Measurements from ENCODE around the gene UBAP1L.
"Not testable (repeated sequence)": the region's sequence is repeated elsewhere in the genome, so short reads cannot be mapped to it uniquely, and the experiment has no call there.

UBAP1L gene

GRCh38 chr15:65115086-65115485, at the start of gene UBAP1L:
Gene UBAP1L, minus strand, starts transcription at chr15:65115200. Its CDS starts 8,985 bp downstream, at chr15:65106215.
- no peak for DNase-seq

- no peak for DNase-seq
Observed at GRCh38 chr15:65164139-65164538, 49.1 kb upstream of the UBAP1L start.

DNA sequence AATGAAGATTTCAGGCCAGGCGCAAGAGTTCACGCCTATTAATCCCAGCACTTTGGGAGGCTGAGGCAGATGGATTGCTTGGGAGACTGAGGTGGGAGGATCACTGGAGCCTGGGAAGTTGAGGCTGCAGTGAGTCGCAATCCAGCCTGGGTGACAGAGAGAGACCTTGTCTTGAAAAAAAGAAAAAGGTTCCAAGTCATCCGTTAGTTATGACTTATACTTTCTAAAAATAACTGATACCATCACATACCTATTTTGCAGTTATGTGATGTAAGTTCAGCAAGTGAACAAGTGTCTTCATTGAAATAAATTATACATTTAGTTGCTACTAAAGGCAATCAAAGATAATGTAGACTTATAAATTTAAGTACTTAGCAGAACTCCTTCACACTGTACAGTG, 48.0 kb upstream of the UBAP1L start:
- no peak for DNase-seq

- no peak for DNase-seq
Observed at GRCh38 chr15:65156692-65157091, 41.7 kb upstream of the UBAP1L start.

GRCh38 chr15:65154720-65155119, 39.7 kb upstream of the UBAP1L start:
- no peak for DNase-seq

DNA sequence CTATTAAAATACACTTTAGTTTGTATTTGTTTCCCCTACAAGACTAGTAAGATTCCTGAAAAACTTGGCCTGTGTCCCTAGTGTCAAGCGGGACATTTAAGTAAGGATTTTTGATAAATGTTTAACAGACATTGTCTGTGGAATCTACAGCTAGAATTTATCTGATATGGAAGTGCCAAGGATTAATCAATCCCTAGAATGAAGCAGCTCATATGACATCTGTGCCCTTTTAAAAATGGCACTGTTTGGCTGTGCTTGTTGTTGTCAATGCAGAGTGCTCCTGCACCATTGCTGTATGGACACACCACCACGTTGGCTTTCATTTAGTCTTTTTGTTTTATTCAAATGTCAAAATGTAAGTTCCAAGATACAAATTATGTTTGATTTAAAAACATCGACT, 32.9 kb upstream of the UBAP1L start:
- no peak for DNase-seq

DNA sequence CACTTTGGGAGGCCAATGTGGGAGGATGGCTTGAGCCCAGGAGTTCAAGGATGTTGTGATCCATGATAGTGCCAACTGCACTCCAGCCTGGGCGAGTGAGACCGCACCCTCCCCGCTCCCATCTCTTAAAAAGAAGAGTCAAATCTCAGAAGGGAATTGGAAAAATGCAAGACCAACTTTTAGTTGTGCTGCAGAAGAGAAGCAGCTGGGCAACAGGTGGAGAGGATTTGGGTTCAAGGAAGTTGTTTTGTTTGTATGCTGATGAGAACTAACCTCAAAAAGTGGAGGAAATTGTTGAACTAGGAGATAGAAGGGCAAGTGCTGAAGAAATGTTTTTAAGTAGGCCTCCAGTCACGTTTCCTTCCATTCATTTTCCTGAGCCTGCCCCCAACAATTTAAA, 31.4 kb upstream of the UBAP1L start:
- DNase-seq, result no peak

- not testable (repeated sequence) for DNase-seq
Observed at GRCh38 chr15:65138631-65139030, 23.6 kb upstream of the UBAP1L start.

DNA sequence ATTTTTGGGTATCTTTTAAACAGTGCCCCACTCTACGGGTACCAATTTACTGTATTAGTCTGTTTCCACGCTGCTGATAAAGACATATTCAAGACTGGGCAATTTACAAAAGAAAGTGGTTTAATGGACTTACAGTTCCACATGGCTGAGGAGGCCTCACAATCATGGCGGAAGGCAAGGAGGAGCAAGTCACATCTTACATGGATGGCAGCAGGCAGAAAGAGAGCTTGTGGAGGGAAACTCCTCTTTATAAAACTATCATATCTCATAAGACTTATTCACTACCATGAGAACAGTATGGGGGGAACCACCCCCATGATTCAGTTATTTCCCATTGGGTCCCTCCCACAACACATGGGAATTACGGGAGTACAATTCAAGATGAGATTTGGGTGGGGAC, 22.9 kb upstream of the UBAP1L start:
- not testable (repeated sequence) for DNase-seq

DNA sequence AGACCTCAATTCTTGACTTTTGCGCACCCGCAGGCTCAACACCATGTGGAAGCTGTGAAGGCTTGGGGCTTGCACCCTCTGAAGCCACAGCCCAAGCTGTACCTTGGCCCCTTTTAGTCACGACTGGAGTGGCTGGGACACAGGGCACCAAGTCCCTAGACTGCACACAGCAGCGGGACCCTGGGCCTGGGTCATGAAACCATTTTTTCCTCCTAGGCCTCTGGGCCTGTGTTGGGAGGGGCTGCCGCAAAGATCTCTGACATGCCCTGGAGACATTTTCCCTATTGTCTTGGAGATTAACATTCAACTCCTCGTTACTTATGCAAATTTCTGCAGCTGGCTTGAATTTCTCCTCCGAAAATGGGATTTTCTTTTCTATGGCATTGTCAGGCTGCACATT, 22.1 kb upstream of the UBAP1L start:
- DNase-seq, result not testable (repeated sequence)

GRCh38 chr15:65134538-65134937, 19.5 kb upstream of the UBAP1L start:
- DNase-seq, result no peak

DNA sequence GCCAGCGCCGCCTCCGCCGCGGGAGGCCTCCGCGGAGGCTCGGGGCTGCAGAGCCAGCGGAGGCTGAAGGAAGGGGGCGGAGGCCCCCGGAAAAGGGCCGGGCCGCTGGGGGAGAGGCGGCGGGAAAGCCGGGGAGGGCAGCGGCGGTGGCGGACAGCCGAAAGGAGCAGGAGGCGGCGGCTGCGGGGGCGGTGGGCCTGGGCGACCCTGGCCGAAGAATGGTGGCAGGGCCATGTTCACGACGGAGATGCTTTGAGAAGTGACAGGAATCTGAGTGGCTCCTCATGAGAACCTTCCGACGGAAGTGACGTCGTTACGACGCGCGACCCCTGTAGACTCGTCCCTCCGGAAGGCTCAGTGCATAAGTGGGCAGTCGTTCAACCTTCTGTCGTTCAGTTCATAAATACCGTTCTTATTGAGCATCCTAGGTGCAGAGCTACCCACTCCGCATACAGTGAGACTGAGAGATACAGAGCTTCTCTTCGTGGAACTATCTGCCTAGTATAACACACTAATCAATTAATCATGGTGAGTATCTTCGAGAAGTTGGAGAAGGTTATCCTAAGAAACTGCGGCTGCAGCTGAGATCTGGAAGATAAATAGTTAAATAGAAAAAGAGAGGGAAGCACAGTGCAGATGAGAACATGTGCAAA, 18.7 kb upstream of the UBAP1L start, which contains the start of gene PDCD7:
PDCD7 (minus strand) TSS at position 261 of the 653 bp plus-strand sequence; CDS start at position 234, 27 bp downstream.
- DNase-seq, result peak; percentile 89

- DNase-seq, result peak; percentile 72
Observed at GRCh38 chr15:65132878-65133547, 18.0 kb upstream of the UBAP1L start.

DNA sequence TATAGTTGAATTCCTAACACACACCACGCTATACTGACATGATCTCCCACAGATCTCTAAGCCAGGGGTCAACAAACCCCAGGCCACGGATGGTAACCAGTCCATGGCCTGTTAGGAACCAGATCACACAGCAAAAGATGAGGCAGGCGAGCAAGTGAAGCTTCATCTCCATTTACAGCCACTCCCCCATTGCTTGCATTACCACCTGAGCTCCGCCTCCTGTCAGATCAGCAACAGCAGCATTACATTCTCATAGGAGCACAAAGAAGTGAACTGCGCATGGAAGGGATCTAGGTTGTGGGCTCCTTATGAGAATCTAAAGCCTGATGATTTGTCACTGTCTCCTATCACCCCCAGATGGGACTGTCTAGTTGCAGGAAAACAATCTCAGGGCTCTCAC, 15.9 kb upstream of the UBAP1L start:
- no peak for DNase-seq

GRCh38 chr15:65115542-65115941, 542 bp upstream of the UBAP1L start:
- no peak for DNase-seq

GRCh38 chr15:65110676-65111292, 4.2 kb downstream of the UBAP1L start:
- DNase-seq, result no peak

- DNase-seq, result no peak
Observed at GRCh38 chr15:65106011-65106590, 8.9 kb downstream of the UBAP1L start.

GRCh38 chr15:65105038-65105437, 10.0 kb downstream of the UBAP1L start:
- DNase-seq, result no peak

GRCh38 chr15:65102912-65103311, 12.1 kb downstream of the UBAP1L start:
- no peak for DNase-seq

DNA sequence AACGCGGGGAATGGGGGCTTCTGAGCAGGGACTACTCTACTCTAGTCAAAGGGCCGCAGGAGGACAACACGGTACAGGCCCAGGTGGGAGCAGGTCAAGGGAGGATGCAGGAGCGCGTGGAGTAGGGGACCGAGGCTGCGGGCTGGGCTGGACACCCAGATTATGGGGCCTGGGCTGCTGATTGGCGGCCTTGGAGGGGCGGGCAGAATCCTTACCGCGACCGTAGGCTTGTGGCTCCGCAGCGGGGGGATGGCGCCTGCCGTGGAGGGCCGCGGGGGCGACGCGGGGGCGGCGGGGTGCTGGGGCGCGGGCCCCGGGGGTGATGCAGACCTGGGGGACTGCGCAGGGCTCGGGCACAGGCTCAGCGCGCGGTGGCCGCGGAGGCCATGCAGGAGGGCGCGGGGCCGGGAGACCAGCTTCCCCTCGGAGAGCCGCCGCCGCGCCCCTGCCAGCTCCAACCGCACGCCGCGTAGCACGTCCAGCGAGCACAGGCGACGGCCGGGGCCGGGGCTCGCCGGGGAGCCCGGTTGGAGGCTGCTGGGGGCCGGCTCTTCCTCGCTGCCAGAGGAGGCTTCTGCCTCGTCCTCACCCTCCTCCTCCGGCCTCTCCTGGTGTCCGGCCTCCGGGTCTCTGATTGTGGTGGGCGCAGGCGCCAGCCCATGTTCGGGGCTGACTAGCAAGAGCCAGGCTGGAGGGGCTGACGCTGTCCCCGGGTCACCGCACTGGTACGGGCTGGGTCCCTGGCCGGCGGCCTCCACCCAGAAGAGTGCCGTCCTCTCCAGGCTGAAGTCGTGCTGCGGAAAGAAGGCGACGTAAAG, 12.9 kb downstream of the UBAP1L start:
- DNase-seq, result no peak

DNA sequence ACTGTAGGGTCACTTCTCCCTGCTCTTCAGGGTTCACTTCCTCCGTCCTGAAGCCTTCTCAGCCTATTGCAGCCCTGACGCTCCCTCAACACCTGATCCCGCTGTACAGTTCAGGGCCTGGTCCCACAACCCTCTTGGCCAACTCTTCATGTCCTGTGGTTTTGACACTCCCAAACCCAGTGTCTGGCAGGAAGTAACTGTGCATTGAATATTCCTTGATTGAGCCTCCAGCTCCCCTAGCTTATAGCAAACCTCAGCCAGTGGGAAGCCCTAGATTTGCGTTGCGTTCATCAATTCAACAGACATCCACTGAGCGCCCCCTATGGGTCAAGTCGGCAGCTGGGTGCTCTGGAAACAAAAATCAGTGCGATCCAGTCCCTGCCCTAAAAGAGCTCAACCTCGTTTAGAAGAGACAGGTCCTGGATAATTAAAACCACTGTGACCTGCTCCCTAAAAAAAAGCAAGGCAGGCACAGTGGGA, 13.5 kb downstream of the UBAP1L start:
- DNase-seq, result peak; percentile 76

- no peak for DNase-seq
Observed at GRCh38 chr15:65100442-65100841, 14.6 kb downstream of the UBAP1L start.

GRCh38 chr15:65099801-65100200, 15.2 kb downstream of the UBAP1L start:
- DNase-seq, result not testable (repeated sequence)
